Heart left ventricle (tissue), 16 donors: ENCODE data around the gene CIAPIN1. TPM values are rescaled to one million over a fixed set of nuclear protein-coding genes. Genes with fewer than 3 reads are reported as not detected.
"Not testable (repeated sequence)": the region's sequence is repeated elsewhere in the genome, so short reads cannot be mapped to it uniquely, and the experiment has no call there.

Source experiments
- ATAC-seq, 4 donors: fragments of 200-7000 bp; cut with Tn5 transposase; one replicate each; pipeline ENCODE4 v1.9.1; 2020 to 2022; ENCODE audit warnings: moderate library complexity in 4 of 4, mild to moderate bottlenecking in 3 of 4, moderate number of reproducible peaks in 1 of 4
- DNase-seq, 5 donors: peaks; one replicate each; pipeline ENCODE4 v3.0.0-alpha.2; 2020
- H3K27ac ChIP-seq, 12 donors: fragments of 200-600 bp; sonication (generic) in 4 of 12; one replicate each; pipeline versions ENCODE4 v1.5.0 to v1.8.0; 2016 to 2022; ENCODE audit warnings: mild to moderate bottlenecking in 2 of 12
- H3K27me3 ChIP-seq, 9 donors: fragments of 200-600 bp; sonication (generic) in 2 of 9; one replicate each; pipeline versions ENCODE4 v1.5.1 to v1.8.0; 2016 to 2022; ENCODE audit warnings: mild to moderate bottlenecking in 3 of 9
- H3K36me3 ChIP-seq, 9 donors: fragments of 200-600 bp; sonication (generic) in 2 of 9; one replicate each; pipeline versions ENCODE4 v1.5.0 to v1.8.0; 2018 to 2022; ENCODE audit warnings: mild to moderate bottlenecking in 2 of 9
- H3K4me1 ChIP-seq, 12 donors: fragments of 200-600 bp; sonication (generic) in 4 of 12; one replicate each; pipeline versions ENCODE4 v1.5.0 to v1.8.0; 2016 to 2022; ENCODE audit warnings: mild to moderate bottlenecking in 3 of 12
- H3K4me3 ChIP-seq, 12 donors: fragments of 200-600 bp; sonication (generic) in 4 of 12; one replicate each; pipeline versions ENCODE4 v1.5.0 to v1.8.0; 2017 to 2022; ENCODE audit warnings: mild to moderate bottlenecking in 9 of 12, moderate library complexity in 4 of 12
- H3K9me3 ChIP-seq, 12 donors: fragments of 200-600 bp; sonication (generic) in 4 of 12; one replicate each; pipeline versions ENCODE4 v1.5.0 to v1.8.0; 2016 to 2022; ENCODE audit warnings: mild to moderate bottlenecking in 1 of 12
- POLR2A ChIP-seq, 2 donors: fragments of 450-650 bp; IDR thresholded peaks; one replicate each; pipeline ENCODE4 v1.6.1; 2017; ENCODE audit warnings: antibody characterized with exemption in 2 of 2, mild to moderate bottlenecking in 2 of 2, moderate library complexity in 2 of 2
- WGBS, 4 donors: extraction: QIAGEN DNeasy Blood & Tissue Kit in 2 of 4; methylation state at CpG; one replicate each; pipeline versions ENCODE4 v1.1.5 to v1.1.7; 2013 to 2018; 5-methylcytosine and 5-hydroxymethylcytosine counted together
- intact Hi-C, 10 donors: fragments of 100-400 bp; cut with DNase I; formaldehyde crosslinking; loops; one replicate each; pipeline versions ENCODE4 v1.11.1 to v1.14.2; 2022
- polyA plus RNA-seq, 2 donors: library from polyadenylated mRNA; stranded (reverse); fragments of 200-250 nt; gene quantifications; one replicate each; pipeline ENCODE4 v1.2.3, GENCODE V29; 2013
- total RNA-seq, 9 donors: library from RNA; depleted of rRNA in 2 of 9; stranded (reverse); fragments of >200 nt in 2 of 9; fragmentation: NEBNext Ultra II Directional in 3 of 9; extraction: Animal tissue kit (Norgen Biotek cat#: 25700) in 3 of 9; gene quantifications; one replicate each; pipeline versions ENCODE4 v1.1.0 to v1.2.4, GENCODE V29; 2016 to 2023
- TF ChIP-seq, protein P1 (sequence below), 12 donors: fragments of 200-600 bp; sonication (generic) in 4 of 12; IDR thresholded peaks; one replicate each; pipeline versions ENCODE4 v1.5.0 to v1.8.0; 2018 to 2022; ENCODE audit warnings: antibody characterized with exemption in 12 of 12, mild to moderate bottlenecking in 5 of 12
- donor health status: ischemic (EF 13 %, LVEDD 7.1; RV severe dilation, severe dysfunction).
- donor health status: healthy with polysubstance abuse.
- donor health status: DM: no; HTN: yes; CAD: no.
- donor health status: DM: no; HTN: no; CAD: no.
- donor health status: ischemic (EF 25% LVEDD 6.9; RV normal size, moderate dysfunction).
- donor health status: ischemic (EF 25% LVEDD 5.7; RV mildly dilated, moderate dysfunction).
- donor health status: healthy.
- donor health status: DM: yes; HTN: yes; CAD: no.
- donor health status: ischemic (EF 35%, LVEDD 5.7; RV mildly dilated, moderate dysfunction).
- donor health status: nonischemic (EF 11% LVEDD 7.7; RV severe dilation, severe dysfunction).
- donor health status: DM: yes; HTN: yes; CAD: no.
- donor health status: PGD.
- donor health status: ischemic (EF 29% LVEDD 5.4; RV normal size, mild dysfunction).
- donor health status: nonischemic (EF 23%, LVEDD 6.1; RV moderate dilation, normal function).

Gene CIAPIN1
- total and polyA plus RNA-seq, 11 donors = 22.4 to 73.2 (median 51.7) TPM

DNA sequence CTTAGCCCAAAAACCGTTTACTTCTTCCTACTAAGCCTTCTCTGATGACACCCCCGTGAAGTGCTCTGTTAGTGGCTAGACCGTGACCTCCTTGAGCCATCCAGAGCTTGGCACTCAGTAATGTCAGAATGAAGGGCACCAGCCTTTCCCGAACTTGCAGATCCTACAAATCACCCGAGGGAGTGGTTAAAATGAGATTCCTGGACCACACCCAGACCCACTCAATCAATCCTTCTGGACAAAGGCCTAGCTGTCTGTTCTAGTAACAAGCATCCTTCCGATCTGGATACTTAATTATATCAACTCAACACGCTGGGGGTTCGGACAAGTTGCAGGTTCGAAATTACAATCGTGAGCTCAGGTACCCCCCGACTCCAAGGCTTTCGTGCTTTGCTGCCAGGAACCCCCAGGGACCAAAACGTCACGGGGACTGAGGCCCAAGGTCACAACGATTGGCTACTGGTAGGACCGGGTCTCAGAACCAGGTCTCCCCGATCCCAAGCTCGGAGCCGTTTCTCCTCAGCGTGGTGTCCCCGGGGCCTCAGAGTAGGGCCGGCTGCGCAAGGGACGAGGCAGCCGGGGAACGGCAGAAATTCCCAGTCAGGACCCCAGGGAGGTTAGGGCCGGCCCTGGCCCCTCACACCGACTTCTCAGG lies 527 bp downstream of the CIAPIN1 start:
- ATAC-seq (peak; percentile 8 to 52 (median 43)), DNase-seq (peak in 3 of 5 donors; percentile 39 to 67 (median 43))
- H3K36me3 ChIP-seq = peaks cover 0 to 15% (median 9%) of the 10 kb centered on the region in 9 donors
- intact Hi-C loops = no loop called here
- H3K9me3 ChIP-seq = no peaks in the 10 kb centered on the region
- TF ChIP-seq, protein P1, sequence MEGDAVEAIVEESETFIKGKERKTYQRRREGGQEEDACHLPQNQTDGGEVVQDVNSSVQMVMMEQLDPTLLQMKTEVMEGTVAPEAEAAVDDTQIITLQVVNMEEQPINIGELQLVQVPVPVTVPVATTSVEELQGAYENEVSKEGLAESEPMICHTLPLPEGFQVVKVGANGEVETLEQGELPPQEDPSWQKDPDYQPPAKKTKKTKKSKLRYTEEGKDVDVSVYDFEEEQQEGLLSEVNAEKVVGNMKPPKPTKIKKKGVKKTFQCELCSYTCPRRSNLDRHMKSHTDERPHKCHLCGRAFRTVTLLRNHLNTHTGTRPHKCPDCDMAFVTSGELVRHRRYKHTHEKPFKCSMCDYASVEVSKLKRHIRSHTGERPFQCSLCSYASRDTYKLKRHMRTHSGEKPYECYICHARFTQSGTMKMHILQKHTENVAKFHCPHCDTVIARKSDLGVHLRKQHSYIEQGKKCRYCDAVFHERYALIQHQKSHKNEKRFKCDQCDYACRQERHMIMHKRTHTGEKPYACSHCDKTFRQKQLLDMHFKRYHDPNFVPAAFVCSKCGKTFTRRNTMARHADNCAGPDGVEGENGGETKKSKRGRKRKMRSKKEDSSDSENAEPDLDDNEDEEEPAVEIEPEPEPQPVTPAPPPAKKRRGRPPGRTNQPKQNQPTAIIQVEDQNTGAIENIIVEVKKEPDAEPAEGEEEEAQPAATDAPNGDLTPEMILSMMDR (IDR thresholded peaks at IDR 0.05) = no peak
- TF ChIP-seq POLR2A (IDR thresholded peaks at IDR 0.05) = no peak
- H3K27me3 ChIP-seq = no peaks in the 10 kb centered on the region
- H3K27ac ChIP-seq = peak overlapping the region; percentile 70 to 98 (median 94)
- peaks cover 0 to 43% (median 24%) of the 10 kb centered on the region in 12 donors for H3K4me1 ChIP-seq
- WGBS, 4 donors = 2 to 4% (median 3%) methylated on average over 17 to 28 of the region's 28 CpGs
- H3K4me3 ChIP-seq = peak overlapping the region; percentile 60 to 98 (median 86)

DNA sequence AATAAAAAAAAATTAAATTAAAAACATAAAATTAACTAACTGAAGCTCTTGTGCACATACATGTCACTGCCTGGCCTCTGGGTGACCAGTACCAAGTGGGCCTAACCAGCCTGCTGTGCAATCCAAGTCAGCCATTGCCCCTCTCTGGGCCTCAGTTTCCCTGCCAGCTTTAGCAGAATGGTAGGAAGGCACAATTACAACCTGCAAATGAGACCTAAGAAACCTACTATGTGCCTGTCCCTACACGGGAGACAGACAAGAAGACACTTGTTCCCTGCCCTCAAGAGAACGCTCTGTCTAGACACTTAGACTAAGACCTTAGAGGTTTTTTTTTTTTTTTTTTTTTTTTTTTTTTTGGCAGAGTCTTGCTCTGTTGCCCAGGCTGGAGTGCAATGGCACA lies 1.7 kb downstream of the CIAPIN1 start:
- no peak for ATAC-seq
- H3K27me3 ChIP-seq = no peaks in the 10 kb centered on the region
- TF ChIP-seq POLR2A (IDR thresholded peaks at IDR 0.05) = no peak
- TF ChIP-seq, protein P1 (IDR thresholded peaks at IDR 0.05) = no peak
- 93 to 96% (median 95%) methylated on average over 2 of the region's 2 CpGs for WGBS, 4 donors
- no peak overlapping the region for H3K27ac ChIP-seq
- peaks cover 0 to 7% (median 3%) of the 10 kb centered on the region in 9 donors for H3K36me3 ChIP-seq
- intact Hi-C loops = no loop called here
- H3K4me3 ChIP-seq = no peak overlapping the region
- no peak for DNase-seq
- peaks cover 0 to 7% (median 0%) of the 10 kb centered on the region in 12 donors for H3K9me3 ChIP-seq
- peaks cover 0 to 43% (median 24%) of the 10 kb centered on the region in 12 donors for H3K4me1 ChIP-seq

DNA sequence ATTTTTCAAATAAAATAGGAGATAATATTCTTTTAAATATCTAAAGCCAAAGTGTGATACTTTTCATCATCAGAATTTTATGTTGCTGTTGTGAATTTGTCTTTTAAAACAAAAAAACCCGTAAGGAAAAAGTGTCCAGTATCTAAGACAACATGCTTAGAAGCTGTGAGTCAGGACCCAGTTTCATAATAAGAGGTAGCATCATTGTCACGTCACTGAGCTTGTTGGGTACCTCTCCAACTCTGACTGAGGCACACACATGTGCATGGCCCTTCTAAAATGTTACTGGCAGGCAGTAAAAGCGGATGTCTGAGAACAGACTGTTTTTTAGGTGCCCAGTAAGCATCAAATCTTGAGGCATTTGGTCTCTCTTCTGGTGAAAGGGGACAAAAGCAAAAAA lies 2.5 kb downstream of the CIAPIN1 start:
- WGBS, 4 donors = 66 to 78% (median 71%) methylated on average over 3 of the region's 3 CpGs
- peaks cover 0 to 41% (median 24%) of the 10 kb centered on the region in 12 donors for H3K4me1 ChIP-seq
- no peak for ATAC-seq

DNA sequence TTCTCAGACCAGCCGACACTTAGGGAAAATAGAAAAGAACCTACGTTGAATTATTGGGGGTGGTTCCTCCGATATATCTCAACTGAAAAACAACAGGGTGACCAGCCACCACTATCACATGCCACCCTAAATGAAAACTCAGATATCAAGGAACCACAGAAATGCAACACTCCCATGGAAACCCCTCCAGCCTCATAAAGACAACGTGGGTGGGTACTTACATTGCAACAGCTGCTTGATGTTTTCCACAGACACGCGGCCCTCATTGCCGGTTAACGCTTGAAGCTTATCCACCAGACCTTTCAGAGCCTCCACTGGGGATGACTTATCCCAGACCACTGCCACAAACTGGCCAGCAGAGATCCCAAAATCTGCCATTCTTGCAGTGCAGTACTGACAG lies 6.6 kb downstream of the CIAPIN1 start:
- Histone ChIP-seq H3K4me1 (peaks cover 0 to 15% (median 2%) of the 10 kb centered on the region in 12 donors), H3K9me3 (peaks cover 0 to 15% (median 0%) of the 10 kb centered on the region in 12 donors), H3K36me3 (peaks cover 0 to 57% (median 49%) of the 10 kb centered on the region in 9 donors)
- WGBS, 4 donors = 93 to 96% (median 95%) methylated on average over 8 of the region's 8 CpGs
- DNase-seq, H3K27me3 ChIP-seq, H3K4me3 ChIP-seq, intact Hi-C loops, ATAC-seq, H3K27ac ChIP-seq: not testable (repeated sequence)

More for the DNA sequence above, 2.5 kb downstream of the CIAPIN1 start:
- no peak overlapping the region for H3K27ac ChIP-seq
- DNase-seq = no peak
- no peaks in the 10 kb centered on the region for H3K27me3 ChIP-seq
- TF ChIP-seq POLR2A (IDR thresholded peaks at IDR 0.05) = no peak
- TF ChIP-seq, protein P1 (IDR thresholded peaks at IDR 0.05) = no peak
- intact Hi-C loops = no loop called here
- no peak overlapping the region for H3K4me3 ChIP-seq
- H3K36me3 ChIP-seq = peaks cover 0 to 15% (median 9%) of the 10 kb centered on the region in 9 donors
- peaks cover 0 to 15% (median 0%) of the 10 kb centered on the region in 12 donors for H3K9me3 ChIP-seq

DNA sequence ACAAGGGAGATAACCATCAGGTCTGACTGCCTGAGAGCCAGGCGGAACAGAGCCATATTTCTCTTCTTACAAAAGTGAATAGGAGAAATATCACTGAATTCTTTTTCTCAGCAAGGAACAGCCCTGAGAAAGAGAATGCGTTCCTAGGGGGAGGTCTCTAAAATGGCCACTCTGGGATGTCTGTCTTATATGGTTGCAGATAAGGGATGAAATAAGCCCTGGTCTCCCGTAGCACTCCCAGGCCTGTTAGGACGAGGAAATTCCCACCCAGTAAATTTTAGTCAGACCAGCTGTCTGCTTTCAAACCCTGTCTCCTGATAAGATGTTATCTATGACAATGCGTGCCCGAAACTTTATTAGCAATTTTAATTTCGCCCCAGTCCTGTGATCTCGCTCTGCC lies 7.2 kb downstream of the CIAPIN1 start:
- H3K4me1 ChIP-seq, H3K4me3 ChIP-seq, ATAC-seq, DNase-seq, H3K27ac ChIP-seq, intact Hi-C loops, H3K27me3 ChIP-seq: not testable (repeated sequence)
- Histone ChIP-seq H3K36me3 (peaks cover 0 to 63% (median 55%) of the 10 kb centered on the region in 9 donors), H3K9me3 (peaks cover 0 to 15% (median 0%) of the 10 kb centered on the region in 12 donors)
- WGBS, 4 donors = 97 to 98% (median 98%) methylated on average over 8 of the region's 8 CpGs
